RPMI8226 (cell line): ENCODE results near the gene HRCT1.
"Not testable (repeated sequence)": the region's sequence is repeated elsewhere in the genome, so short reads cannot be mapped to it uniquely, and the experiment has no call there.

Experiments
- DNase-seq: peaks from one replicate; pipeline ENCODE4 v3.0.0-alpha.2; 2015

HRCT1 gene

GRCh38 chr9:35897376-35898099 is 8.5 kb upstream of the HRCT1 start:
- DNase-seq: not testable (repeated sequence)

- no peak for DNase-seq
Observed at GRCh38 chr9:35898337-35898736, 7.7 kb upstream of the HRCT1 start.

GRCh38 chr9:35899021-35899420 is 7.0 kb upstream of the HRCT1 start:
- DNase-seq: no peak

GRCh38 chr9:35903049-35903448 is 3.0 kb upstream of the HRCT1 start:
- peak; percentile 73 for DNase-seq

- no peak for DNase-seq
Observed at GRCh38 chr9:35904338-35904737, 1.7 kb upstream of the HRCT1 start.

GRCh38 chr9:35905051-35905781 is 786 bp upstream of the HRCT1 start:
- no peak for DNase-seq

GRCh38 chr9:35906923-35907699 is 1.1 kb downstream of the HRCT1 start:
- no peak for DNase-seq

- no peak for DNase-seq
Observed at GRCh38 chr9:35907711-35908503, 1.9 kb downstream of the HRCT1 start.

- DNase-seq: no peak
Observed at GRCh38 chr9:35908504-35909125, 2.6 kb downstream of the HRCT1 start.

- no peak for DNase-seq
Observed at GRCh38 chr9:35909274-35909673, 3.3 kb downstream of the HRCT1 start, which contains the start of gene SPAAR. Gene SPAAR (plus strand): TSS chr9:35909490. CDS start chr9:35910464, 974 bp downstream.

GRCh38 chr9:35909687-35910612 is 3.9 kb downstream of the HRCT1 start:
- DNase-seq: no peak

- DNase-seq: peak; percentile 67
Observed at GRCh38 chr9:35910613-35911359, 4.8 kb downstream of the HRCT1 start.

- no peak for DNase-seq
Observed at GRCh38 chr9:35911690-35912089, 5.7 kb downstream of the HRCT1 start.

GRCh38 chr9:35912791-35913400 is 6.9 kb downstream of the HRCT1 start:
- no peak for DNase-seq

- DNase-seq: not testable (repeated sequence)
Observed at GRCh38 chr9:35913429-35913828, 7.4 kb downstream of the HRCT1 start.

GRCh38 chr9:35914301-35914807 is 8.4 kb downstream of the HRCT1 start:
- DNase-seq: peak; percentile 37

GRCh38 chr9:35915681-35916294 is 9.8 kb downstream of the HRCT1 start:
- DNase-seq: no peak

GRCh38 chr9:35917261-35917660 is 11.3 kb downstream of the HRCT1 start:
- DNase-seq: no peak

GRCh38 chr9:35918780-35919179 is 12.8 kb downstream of the HRCT1 start:
- no peak for DNase-seq
